ENCODE measurements around the gene RTN4RL1. TPM values are rescaled to one million over a fixed set of nuclear protein-coding genes. Genes with fewer than 3 reads are reported as not detected.

Gene RTN4RL1
- total RNA-seq, 4 donors from 2014 or later = 7.3 to 12.6 (median 7.8) TPM

- TF ChIP-seq EP300 (IDR thresholded peaks at IDR 0.05) (no peak), POLR2A (IDR thresholded peaks at IDR 0.05) (no peak), CTCF (IDR thresholded peaks at IDR 0.05) (no peak)
- no peak for DNase-seq (ENCODE audit: low spot score in 2 of 2)
- Histone ChIP-seq H3K27ac (peak overlapping the region in 3 of 4 donors; percentile 45 to 78 (median 65)), H3K27me3 (peaks cover 0 to 8% of the 10 kb centered on the region in 2 donors), H3K4me1 (peaks cover 0 to 44% (median 0%) of the 10 kb centered on the region in 4 donors), H3K36me3 (no peaks in the 10 kb centered on the region), H3K9me3 (no peaks in the 10 kb centered on the region), H3K4me3 (no peak overlapping the region)
- 89 to 92% methylated on average over 4 of the region's 4 CpGs for WGBS, 2 donors
Measured at GRCh38 chr17:2012499-2012898, 12.6 kb downstream of the RTN4RL1 start.

GRCh38 chr17:2011411-2012371 is 13.4 kb downstream of the RTN4RL1 start:
- peaks cover 0 to 8% of the 10 kb centered on the region in 2 donors for H3K27me3 ChIP-seq
- TF ChIP-seq EP300 (IDR thresholded peaks at IDR 0.05) = peak in 1 of 2 donors; percentile 23
- no peak for TF ChIP-seq CTCF (IDR thresholded peaks at IDR 0.05)
- H3K4me1 ChIP-seq = peaks cover 0 to 44% (median 0%) of the 10 kb centered on the region in 4 donors
- peak overlapping the region in 3 of 4 donors; percentile 45 to 78 (median 65) for H3K27ac ChIP-seq
- no peaks in the 10 kb centered on the region for H3K9me3 ChIP-seq
- peak; percentile 31 to 55 for DNase-seq (ENCODE audit: low spot score in 2 of 2)
- 15 to 19% methylated on average over 23 to 24 of the region's 24 CpGs for WGBS, 2 donors
- H3K36me3 ChIP-seq = no peaks in the 10 kb centered on the region
- peak overlapping the region in 1 of 4 donors; percentile 31 for H3K4me3 ChIP-seq

GRCh38 chr17:2009737-2010136 is 15.4 kb downstream of the RTN4RL1 start:
- H3K27me3 ChIP-seq = peaks cover 0 to 8% of the 10 kb centered on the region in 2 donors
- TF ChIP-seq CTCF (IDR thresholded peaks at IDR 0.05) = no peak
- TF ChIP-seq EP300 (IDR thresholded peaks at IDR 0.05) = no peak
- TF ChIP-seq POLR2A (IDR thresholded peaks at IDR 0.05) = no peak
- H3K36me3 ChIP-seq = no peaks in the 10 kb centered on the region
- DNase-seq (ENCODE audit: low spot score in 2 of 2) = no peak
- 95 to 98% methylated on average over 7 to 10 of the region's 10 CpGs for WGBS, 2 donors
- no peaks in the 10 kb centered on the region for H3K9me3 ChIP-seq
- no peak overlapping the region for H3K27ac ChIP-seq
- H3K4me3 ChIP-seq = no peak overlapping the region
- peaks cover 0 to 39% (median 0%) of the 10 kb centered on the region in 4 donors for H3K4me1 ChIP-seq

GRCh38 chr17:2008332-2009126 is 16.6 kb downstream of the RTN4RL1 start:
- TF ChIP-seq CTCF (IDR thresholded peaks at IDR 0.05) (no peak), EP300 (IDR thresholded peaks at IDR 0.05) (no peak), POLR2A (IDR thresholded peaks at IDR 0.05) (no peak)
- Histone ChIP-seq H3K36me3 (no peaks in the 10 kb centered on the region), H3K27ac (no peak overlapping the region), H3K4me3 (no peak overlapping the region), H3K9me3 (no peaks in the 10 kb centered on the region), H3K27me3 (peaks cover 0 to 8% of the 10 kb centered on the region in 2 donors), H3K4me1 (peaks cover 0 to 29% (median 0%) of the 10 kb centered on the region in 4 donors)
- 84 to 86% methylated on average over 15 of the region's 15 CpGs for WGBS, 2 donors
- no peak for DNase-seq (ENCODE audit: low spot score in 2 of 2)

All from tibial nerve (tissue), 4 donors.